Adrenal gland (tissue), 12 donors: ENCODE results near the gene TFB1M. TPM values are rescaled to one million over a fixed set of nuclear protein-coding genes. Genes with fewer than 3 reads are reported as not detected.

ENCODE experiments used
- DNase-seq, 7 donors: peaks; one replicate each; pipeline ENCODE4 v3.0.0-alpha.2; 2019 to 2020
- H3K27ac ChIP-seq, 5 donors: fragments of 200-600 bp; sonication (generic) in 4 of 5; 1 replicate in 3 of 5; 2 replicates in 2 of 5; pipeline versions ENCODE4 v1.5.1 to v1.8.0; 2016 to 2020; ENCODE audit warnings: mild to moderate bottlenecking in 1 of 5
- H3K27me3 ChIP-seq: fragments of 200-600 bp; 2 replicates; pipeline ENCODE4 v1.8.0; 2021
- H3K36me3 ChIP-seq, 2 donors: fragments of 200-600 bp; replicated peaks in 1 of 2; 1 replicate in 1 of 2; 2 replicates in 1 of 2; pipeline versions ENCODE4 v1.5.1 to v1.8.0; 2018 to 2022
- H3K4me1 ChIP-seq, 2 donors: fragments of 200-600 bp; replicated peaks in 1 of 2; 1 replicate in 1 of 2; 2 replicates in 1 of 2; pipeline versions ENCODE4 v1.5.1 to v1.8.0; 2018 to 2021
- H3K4me3 ChIP-seq, 4 donors: fragments of 200-600 bp; sonication (generic) in 3 of 4; one replicate each; pipeline ENCODE4 v1.5.1; 2016 to 2018
- H3K9me3 ChIP-seq, 3 donors: fragments of 200-600 bp; sonication (generic) in 1 of 3; replicated peaks in 1 of 3; 1 replicate in 2 of 3; 2 replicates in 1 of 3; pipeline versions ENCODE4 v1.5.1 to v1.8.0; 2016 to 2021
- CTCF ChIP-seq, 6 experiments: fragments of 450-650 bp in 4 of 6; fragments of 200-600 bp in 2 of 6; sonication (generic) in 1 of 6; IDR thresholded peaks; 1 replicate in 5 of 6; 2 replicates in 1 of 6; pipeline versions ENCODE4 v1.5.1 to v1.8.0; 2016 to 2021; ENCODE audit warnings: antibody characterized with exemption in 6 of 6, mild to moderate bottlenecking in 2 of 6, moderate library complexity in 1 of 6
- POLR2A ChIP-seq, 2 donors: fragments of 450-650 bp; IDR thresholded peaks; one replicate each; pipeline ENCODE4 v1.6.1; 2017; ENCODE audit warnings: antibody characterized with exemption in 2 of 2, mild to moderate bottlenecking in 2 of 2, moderate library complexity in 1 of 2
- WGBS, 4 donors: extraction: QIAGEN DNeasy Blood & Tissue Kit in 2 of 4; methylation state at CpG; one replicate each; pipeline versions ENCODE4 v1.1.5 to v1.1.7; 2013 to 2017; 5-methylcytosine and 5-hydroxymethylcytosine counted together
- intact Hi-C, 2 donors: fragments of 100-400 bp; cut with DNase I; formaldehyde crosslinking; loops; one replicate each; pipeline versions ENCODE4 v1.14.1 to v1.15.0; 2022 to 2023
- polyA plus RNA-seq, 3 donors: library from polyadenylated mRNA; stranded (reverse); fragments of 200-250 nt in 2 of 3; fragments of 350-450 nt in 1 of 3; fragmentation: Illumina TruSeq in 1 of 3; extraction: RNeasy Lipid Tissue Mini Kit (QIAGEN cat#74804) in 1 of 3; gene quantifications; one replicate each; pipeline ENCODE4 v1.2.3, GENCODE V29; 2013 to 2014
- total RNA-seq, 9 donors: library from RNA; depleted of rRNA in 4 of 9; stranded (reverse); fragments of >200 nt in 4 of 9; fragments of 120-200 nt in 1 of 9; fragmentation: NEBNext Ultra II Directional in 1 of 9; extraction: Animal tissue kit (Norgen Biotek cat#: 25700) in 1 of 9; gene quantifications; one replicate each; pipeline versions ENCODE4 v1.1.0 to v1.2.4, GENCODE V29; 2013 to 2023
- donor health status: healthy with polysubstance abuse.
- donor health status: Bipolar disorder and iron deficiency.
- donor health status: DM: yes; HTN: yes; CAD: no.
- donor health status: DM: no; HTN: no; CAD: no.
- donor health status: DM: no; HTN: no; CAD: no.
- donor health status: DM: yes; HTN: yes; CAD: no.

The TFB1M gene
- total and polyA plus RNA-seq, 12 donors: 17.1 to 74.8 (median 49.8) TPM

GRCh38 chr6:155248008-155249001, 66.0 kb downstream of the TFB1M start:
- TF ChIP-seq CTCF (IDR thresholded peaks at IDR 0.05): peak; percentile 32 to 62 (median 52)
- no peak for TF ChIP-seq POLR2A (IDR thresholded peaks at IDR 0.05)
- Histone ChIP-seq H3K4me1 (peaks cover 6 to 9% of the 10 kb centered on the region in 2 donors), H3K27me3 (no peaks in the 10 kb centered on the region), H3K36me3 (no peaks in the 10 kb centered on the region), H3K4me3 (no peak overlapping the region), H3K27ac (no peak overlapping the region), H3K9me3 (no peaks in the 10 kb centered on the region)
- 69 to 86% (median 85%) methylated on average over 18 to 30 of the region's 30 CpGs for WGBS, 4 donors
- intact Hi-C loops: loop anchor here (2.0 to 5.0 kb wide), 2 partner anchors 66 to 68 kb away; no protein-coding TSS in a partner anchor
- DNase-seq: peak; percentile 35 to 81 (median 49)

GRCh38 chr6:155247618-155248007, 66.7 kb downstream of the TFB1M start:
- no peaks in the 10 kb centered on the region for H3K27me3 ChIP-seq
- no peak for DNase-seq
- WGBS, 4 donors: 91 to 94% (median 91%) methylated on average over 5 of the region's 5 CpGs
- no peaks in the 10 kb centered on the region for H3K9me3 ChIP-seq
- H3K4me1 ChIP-seq: peaks cover 0 to 2% of the 10 kb centered on the region in 2 donors
- H3K36me3 ChIP-seq: no peaks in the 10 kb centered on the region
- TF ChIP-seq CTCF (IDR thresholded peaks at IDR 0.05) (no peak), POLR2A (IDR thresholded peaks at IDR 0.05) (no peak)
- intact Hi-C loops: loop anchor here (2.0 to 5.0 kb wide), 2 partner anchors 65 to 67 kb away; no protein-coding TSS in a partner anchor
- H3K4me3 ChIP-seq: no peak overlapping the region
- H3K27ac ChIP-seq: no peak overlapping the region

GRCh38 chr6:155246825-155247224, 67.5 kb downstream of the TFB1M start:
- 94 to 100% (median 98%) methylated on average over 2 of the region's 2 CpGs for WGBS, 4 donors
- H3K4me1 ChIP-seq: no peaks in the 10 kb centered on the region
- DNase-seq: no peak
- H3K36me3 ChIP-seq: no peaks in the 10 kb centered on the region
- TF ChIP-seq CTCF (IDR thresholded peaks at IDR 0.05): no peak
- TF ChIP-seq POLR2A (IDR thresholded peaks at IDR 0.05): no peak
- intact Hi-C loops: loop anchor here in 1 of 2 donors (5.0 kb wide), 1 partner anchor 65 kb away; no protein-coding TSS in a partner anchor
- H3K9me3 ChIP-seq: no peaks in the 10 kb centered on the region
- H3K4me3 ChIP-seq: no peak overlapping the region
- no peak overlapping the region for H3K27ac ChIP-seq
- H3K27me3 ChIP-seq: no peaks in the 10 kb centered on the region

- H3K27ac ChIP-seq: no peak overlapping the region
- H3K4me1 ChIP-seq: no peaks in the 10 kb centered on the region
- no peak overlapping the region for H3K4me3 ChIP-seq
- H3K36me3 ChIP-seq: no peaks in the 10 kb centered on the region
- 92 to 94% (median 93%) methylated on average over 3 of the region's 3 CpGs for WGBS, 4 donors
- TF ChIP-seq CTCF (IDR thresholded peaks at IDR 0.05) (no peak), POLR2A (IDR thresholded peaks at IDR 0.05) (no peak)
- H3K9me3 ChIP-seq: no peaks in the 10 kb centered on the region
- no peak for DNase-seq
- H3K27me3 ChIP-seq: no peaks in the 10 kb centered on the region
- intact Hi-C loops: loop anchor here in 1 of 2 donors (5.0 kb wide), 1 partner anchor 64 kb away; no protein-coding TSS in a partner anchor
These were observed 68.5 kb downstream of the TFB1M start for GRCh38 chr6:155245831-155246230.
